Measurements from ENCODE around the gene ZBP1. TPM values are rescaled to one million over a fixed set of nuclear protein-coding genes. Genes with fewer than 3 reads are reported as not detected.

ZBP1 gene
- total RNA-seq, 1 donor from 2014 or later = not detected

DNA sequence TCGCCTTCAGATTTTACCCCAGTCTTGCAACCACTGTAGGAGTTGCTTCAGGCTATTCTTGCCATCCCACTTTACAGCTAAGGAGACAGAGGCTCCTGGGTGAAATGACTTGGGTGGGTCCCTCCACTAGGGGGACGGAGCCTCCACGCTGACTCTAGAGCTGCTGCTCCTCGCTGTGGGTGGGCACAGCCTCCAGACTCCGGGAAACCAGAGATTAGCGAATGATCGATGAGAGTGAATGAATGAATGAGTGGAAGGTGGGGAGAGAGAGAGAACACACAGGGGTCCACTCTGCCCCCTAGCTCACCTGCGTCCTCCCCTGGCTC lies 10.4 kb downstream of the ZBP1 start:
- no peak for DNase-seq (ENCODE audit: low read depth)
- peak; percentile 8 for TF ChIP-seq CTCF (conservative IDR thresholded peaks at IDR 0.05; ENCODE audit: low read depth, low read length)
- no peak overlapping the region for H3K4me3 ChIP-seq (ENCODE audit: low read depth, low read length)

- no peak for DNase-seq (ENCODE audit: low read depth)
- H3K4me3 ChIP-seq (ENCODE audit: low read depth, low read length) = no peak overlapping the region
- no peak for TF ChIP-seq CTCF (conservative IDR thresholded peaks at IDR 0.05; ENCODE audit: low read depth, low read length)
Observed at GRCh38 chr20:57609086-57609841, 11.0 kb downstream of the ZBP1 start.

GRCh38 chr20:57608516-57608915 lies 11.7 kb downstream of the ZBP1 start:
- no peak for DNase-seq (ENCODE audit: low read depth)
- no peak for TF ChIP-seq CTCF (conservative IDR thresholded peaks at IDR 0.05; ENCODE audit: low read depth, low read length)
- H3K4me3 ChIP-seq (ENCODE audit: low read depth, low read length) = no peak overlapping the region

GRCh38 chr20:57605878-57606277 lies 14.3 kb downstream of the ZBP1 start:
- H3K4me3 ChIP-seq (ENCODE audit: low read depth, low read length) = no peak overlapping the region
- TF ChIP-seq CTCF (conservative IDR thresholded peaks at IDR 0.05; ENCODE audit: low read depth, low read length) = no peak
- no peak for DNase-seq (ENCODE audit: low read depth)

GRCh38 chr20:57605045-57605444 lies 15.2 kb downstream of the ZBP1 start:
- no peak for TF ChIP-seq CTCF (conservative IDR thresholded peaks at IDR 0.05; ENCODE audit: low read depth, low read length)
- no peak overlapping the region for H3K4me3 ChIP-seq (ENCODE audit: low read depth, low read length)
- no peak for DNase-seq (ENCODE audit: low read depth)

DNA sequence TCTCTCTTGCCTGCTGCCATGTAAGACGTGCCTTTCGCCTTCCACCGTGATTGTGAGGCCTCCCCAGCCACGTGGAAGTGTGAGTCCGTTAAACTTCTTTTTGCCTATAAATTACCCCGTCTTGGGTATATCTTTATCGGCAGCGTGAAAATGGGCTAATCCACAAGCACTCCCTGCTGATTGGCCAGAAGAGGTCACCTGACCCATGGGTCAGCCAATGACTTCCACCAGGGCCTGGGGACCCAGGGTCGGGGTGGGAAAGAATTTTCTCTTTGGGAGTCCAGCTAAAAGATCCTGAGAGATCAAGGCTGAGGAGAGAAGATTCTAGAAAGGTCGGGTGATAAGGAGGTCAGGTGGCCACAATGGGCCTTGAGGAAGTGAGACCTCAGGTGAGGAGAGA lies 17.1 kb downstream of the ZBP1 start:
- TF ChIP-seq CTCF (conservative IDR thresholded peaks at IDR 0.05; ENCODE audit: low read depth, low read length) = no peak
- no peak for DNase-seq (ENCODE audit: low read depth)
- H3K4me3 ChIP-seq (ENCODE audit: low read depth, low read length) = no peak overlapping the region

DNA sequence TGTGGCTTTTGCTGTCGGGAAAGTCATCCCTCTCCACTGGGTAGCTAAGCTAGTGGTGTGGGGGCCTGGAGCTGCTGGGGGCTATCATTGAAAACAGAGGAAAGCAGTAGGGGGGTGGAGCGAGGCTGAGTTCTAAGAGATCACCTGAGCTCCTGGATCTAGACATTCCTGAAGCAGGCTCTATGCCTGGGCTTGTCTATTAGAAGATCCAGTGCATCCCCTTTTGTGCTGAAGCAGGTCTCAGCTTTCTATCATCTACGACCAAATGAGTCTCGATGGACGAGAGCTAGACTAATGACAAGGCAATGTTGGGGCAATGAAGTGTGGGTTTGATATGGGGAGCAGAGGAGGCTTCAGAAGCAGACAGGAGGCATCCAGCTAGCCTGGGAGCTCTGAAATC lies 18.5 kb downstream of the ZBP1 start:
- no peak for TF ChIP-seq CTCF (conservative IDR thresholded peaks at IDR 0.05; ENCODE audit: low read depth, low read length)

More for the DNA sequence above, 18.5 kb downstream of the ZBP1 start:
- no peak for DNase-seq (ENCODE audit: low read depth)
- no peak overlapping the region for H3K4me3 ChIP-seq (ENCODE audit: low read depth, low read length)

Measured in epithelial cell of proximal tubule (primary cell).